ENCODE results near the gene DSG3.

The DSG3 gene

GRCh38 chr18:31430072-31430471, 17.5 kb upstream of the DSG3 start:
- no peak for DNase-seq (ENCODE audit: low read depth)
- no peak overlapping the region for H3K4me3 ChIP-seq (replicated peaks; ENCODE audit: low read depth, low read length)
- no peak for TF ChIP-seq CTCF (IDR thresholded peaks at IDR 0.05; ENCODE audit: low read length, missing control alignments)

- no peak for TF ChIP-seq CTCF (IDR thresholded peaks at IDR 0.05; ENCODE audit: low read length, missing control alignments)
- DNase-seq (ENCODE audit: low read depth), result no peak
- no peak overlapping the region for H3K4me3 ChIP-seq (replicated peaks; ENCODE audit: low read depth, low read length)
These were observed 17.0 kb upstream of the DSG3 start for GRCh38 chr18:31430554-31430953.

GRCh38 chr18:31432316-31432715, 15.2 kb upstream of the DSG3 start:
- DNase-seq (ENCODE audit: low read depth), result no peak
- H3K4me3 ChIP-seq (replicated peaks; ENCODE audit: low read depth, low read length), result no peak overlapping the region
- TF ChIP-seq CTCF (IDR thresholded peaks at IDR 0.05; ENCODE audit: low read length, missing control alignments), result no peak

- TF ChIP-seq CTCF (IDR thresholded peaks at IDR 0.05; ENCODE audit: low read length, missing control alignments), result no peak
- DNase-seq (ENCODE audit: low read depth), result no peak
- no peak overlapping the region for H3K4me3 ChIP-seq (replicated peaks; ENCODE audit: low read depth, low read length)
These were observed 10.7 kb upstream of the DSG3 start for GRCh38 chr18:31436825-31437224.

GRCh38 chr18:31438402-31438801, 9.1 kb upstream of the DSG3 start:
- no peak for DNase-seq (ENCODE audit: low read depth)
- no peak for TF ChIP-seq CTCF (IDR thresholded peaks at IDR 0.05; ENCODE audit: low read length, missing control alignments)
- H3K4me3 ChIP-seq (replicated peaks; ENCODE audit: low read depth, low read length), result no peak overlapping the region

GRCh38 chr18:31439807-31440325, 7.7 kb upstream of the DSG3 start:
- TF ChIP-seq CTCF (IDR thresholded peaks at IDR 0.05; ENCODE audit: low read length, missing control alignments), result no peak
- no peak for DNase-seq (ENCODE audit: low read depth)
- no peak overlapping the region for H3K4me3 ChIP-seq (replicated peaks; ENCODE audit: low read depth, low read length)

- no peak for TF ChIP-seq CTCF (IDR thresholded peaks at IDR 0.05; ENCODE audit: low read length, missing control alignments)
- H3K4me3 ChIP-seq (replicated peaks; ENCODE audit: low read depth, low read length), result no peak overlapping the region
- no peak for DNase-seq (ENCODE audit: low read depth)
These were observed 6.8 kb upstream of the DSG3 start for GRCh38 chr18:31440787-31441186.

Data from fibroblast of pulmonary artery (primary cell).